Left hindlimb (tissue), 1 donor: ENCODE results near the gene IKBKG.
"Not testable (repeated sequence)": the region's sequence is repeated elsewhere in the genome, so short reads cannot be mapped to it uniquely, and the experiment has no call there.

Experiments used
- DNase-seq: peaks from one replicate; pipeline ENCODE4 v3.0.0-alpha.2; 2018

Gene IKBKG

GRCh38 chrX:154526901-154527675, 20.3 kb upstream of the IKBKG start:
- peak; percentile 92 for DNase-seq

- DNase-seq, result no peak
Measured at GRCh38 chrX:154529206-154529612, 18.2 kb upstream of the IKBKG start.

- DNase-seq, result no peak
Measured at GRCh38 chrX:154530286-154530685, 17.1 kb upstream of the IKBKG start.

- no peak for DNase-seq
Measured at GRCh38 chrX:154531626-154532025, 15.8 kb upstream of the IKBKG start.

- DNase-seq, result no peak
Measured at GRCh38 chrX:154532690-154533089, 14.7 kb upstream of the IKBKG start.

GRCh38 chrX:154534526-154535322, 12.7 kb upstream of the IKBKG start:
- peak; percentile 88 for DNase-seq

GRCh38 chrX:154535892-154536291, 11.5 kb upstream of the IKBKG start:
- DNase-seq, result no peak

- no peak for DNase-seq
Measured at GRCh38 chrX:154539077-154539476, 8.3 kb upstream of the IKBKG start.

GRCh38 chrX:154540365-154540764, 7.1 kb upstream of the IKBKG start:
- DNase-seq, result not testable (repeated sequence)

- DNase-seq, result no peak
Measured at GRCh38 chrX:154540897-154541535, 6.4 kb upstream of the IKBKG start.

- DNase-seq, result no peak
Measured at GRCh38 chrX:154541589-154541895, 5.9 kb upstream of the IKBKG start.

GRCh38 chrX:154541896-154542722, 5.3 kb upstream of the IKBKG start:
- DNase-seq, result no peak

- no peak for DNase-seq
Measured at GRCh38 chrX:154542723-154543424, 4.5 kb upstream of the IKBKG start.

- no peak for DNase-seq
Measured at GRCh38 chrX:154545673-154546274, 1.6 kb upstream of the IKBKG start.

- no peak for DNase-seq
Measured at GRCh38 chrX:154546354-154547244, 821 bp upstream of the IKBKG start, which contains the start of gene G6PD. G6PD (minus strand) TSS chrX:154546846; CDS start chrX:154546155, 691 bp downstream.

- no peak for DNase-seq
Measured at GRCh38 chrX:154548028-154548316, 552 bp downstream of the IKBKG start.

- DNase-seq, result no peak
Measured at GRCh38 chrX:154549766-154550165, 2.3 kb downstream of the IKBKG start.

- DNase-seq, result not testable (repeated sequence)
Measured at GRCh38 chrX:154552112-154552806, 4.8 kb downstream of the IKBKG start.

GRCh38 chrX:154558060-154558690, 10.8 kb downstream of the IKBKG start:
- not testable (repeated sequence) for DNase-seq

GRCh38 chrX:154558896-154559295, 11.5 kb downstream of the IKBKG start:
- not testable (repeated sequence) for DNase-seq
